Measurements from ENCODE around the gene PA2G4.

The PA2G4 gene

DNA sequence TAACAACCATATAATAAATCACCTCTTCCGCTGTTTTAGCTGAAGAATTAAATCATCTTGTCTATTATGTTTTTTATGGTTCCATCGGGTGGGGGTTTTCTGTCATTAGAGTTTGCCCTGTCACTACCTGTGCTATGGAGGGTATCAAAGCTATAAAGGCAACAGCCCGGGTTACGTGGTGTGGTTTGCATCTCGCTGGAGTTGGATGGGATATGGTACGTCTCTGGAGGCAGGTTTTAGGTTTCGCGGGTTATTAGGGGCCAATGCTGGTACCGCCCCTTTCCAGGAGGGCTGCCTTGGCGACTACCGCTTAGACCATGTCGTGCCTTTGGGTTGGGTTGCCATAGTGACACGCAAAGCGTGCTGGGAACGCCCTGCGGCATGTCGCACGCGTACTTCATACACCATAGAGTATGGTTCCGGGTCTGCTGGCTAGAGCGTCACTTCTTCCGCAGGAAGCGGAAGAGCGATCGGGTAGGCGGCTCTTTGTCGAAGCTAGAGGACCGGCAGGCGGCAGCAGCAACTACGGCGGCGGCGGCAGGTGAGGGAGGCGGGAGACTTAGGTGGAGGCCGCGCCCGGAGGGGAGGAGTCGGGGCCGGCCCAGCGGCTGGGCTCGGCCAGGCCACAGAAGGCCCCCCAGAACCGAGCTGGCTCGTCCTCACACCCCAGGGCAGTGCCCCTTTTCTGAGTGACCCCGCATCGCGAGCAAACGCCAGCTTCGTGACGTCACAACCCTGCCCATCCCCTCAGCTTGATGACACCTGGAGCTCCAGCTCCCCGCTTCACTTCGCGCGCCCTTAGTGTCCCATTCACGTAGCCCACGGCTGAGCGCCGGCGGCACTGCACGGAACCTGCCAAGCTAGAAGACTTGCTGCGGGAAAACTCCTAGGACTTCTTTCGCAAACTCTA is 13.7 kb downstream of the PA2G4 start, which contains the start of gene ZC3H10:
Gene ZC3H10, plus strand, starts transcription at position 489 of the 910 bp plus-strand sequence. CDS start 2,297 bp downstream, outside the sequence.
- peaks cover 25 to 41% (median 28%) of the 10 kb centered on the region in 10 experiments for H3K4me1 ChIP-seq
- peak within 1 kb of the TSS; percentile 88 to 97 (median 94) for H3K9ac ChIP-seq
- H3K9me3 ChIP-seq (replicated peaks in 1 of 11), result peaks cover 0 to 5% (median 3%) of the 10 kb centered on the region in 11 experiments; a peak in 6 of 22 replicates
- TF ChIP-seq Cebpa-rat (IDR thresholded peaks at IDR 0.05), result no peak
- H3K4me2 ChIP-seq, result peak within 1 kb of the TSS; percentile 78 to 100 (median 95)
- peak within 1 kb of the TSS; percentile 88 to 96 (median 94) for H3K27ac ChIP-seq
- peak within 1 kb of the TSS; percentile 72 to 97 (median 86) for H3K4me3 ChIP-seq
- no peaks in the 10 kb centered on the region for H3K27me3 ChIP-seq
- peaks cover 36 to 58% (median 50%) of the 10 kb centered on the region in 11 experiments for H3K36me3 ChIP-seq
- peaks cover 0 to 11% (median 0%) of the 10 kb centered on the region in 11 experiments; a peak in 5 of 22 replicates for H4K20me1 ChIP-seq

DNA sequence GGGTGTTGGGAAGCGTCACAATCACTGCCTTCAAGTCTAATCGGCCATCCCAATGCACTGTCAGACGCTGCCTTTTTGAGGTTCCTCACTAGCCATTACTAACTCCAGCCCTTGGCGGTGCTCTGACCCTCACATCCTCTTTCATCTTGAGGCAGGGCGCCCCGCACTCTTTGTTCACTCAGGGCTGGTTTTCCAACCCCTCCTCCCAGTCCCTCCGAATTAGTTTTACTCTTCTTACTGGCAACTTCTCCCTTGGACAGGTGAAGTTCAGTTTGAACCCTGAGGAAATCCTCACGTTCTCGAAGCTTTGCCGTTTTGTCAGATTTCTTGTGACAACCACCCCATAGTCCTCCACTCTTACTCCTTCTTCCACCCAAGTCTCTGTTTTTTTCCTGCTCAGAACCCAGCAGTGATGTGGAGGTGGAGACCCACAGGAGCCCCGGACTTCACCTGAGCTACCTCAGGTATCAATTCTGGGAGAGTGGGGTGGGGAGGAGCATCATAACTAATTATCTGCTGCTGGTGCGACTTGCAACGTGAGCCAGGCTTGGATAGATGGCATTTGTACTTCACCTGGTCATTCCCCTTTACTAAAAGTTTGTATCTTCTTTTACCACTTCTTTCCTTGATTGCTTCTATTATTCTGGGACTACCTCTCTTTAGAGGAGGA is 14.5 kb downstream of the PA2G4 start:
- H3K36me3 ChIP-seq, result peaks cover 28 to 57% (median 43%) of the 10 kb centered on the region in 11 experiments
- peak overlapping the region; percentile 78 to 100 (median 95) for H3K4me2 ChIP-seq
- H3K9ac ChIP-seq, result peak overlapping the region; percentile 80 to 97 (median 94)
- H3K4me3 ChIP-seq, result peak overlapping the region; percentile 72 to 97 (median 86)
- peaks cover 0 to 11% (median 0%) of the 10 kb centered on the region in 11 experiments; a peak in 4 of 22 replicates for H4K20me1 ChIP-seq
- H3K4me1 ChIP-seq, result peaks cover 25 to 48% (median 35%) of the 10 kb centered on the region in 10 experiments
- peak overlapping the region; percentile 48 to 94 (median 88); a peak in 21 of 22 replicates for H3K27ac ChIP-seq
- H3K9me3 ChIP-seq (replicated peaks in 1 of 11), result peaks cover 0 to 5% (median 3%) of the 10 kb centered on the region in 11 experiments; a peak in 6 of 22 replicates
- H3K27me3 ChIP-seq, result no peaks in the 10 kb centered on the region
- TF ChIP-seq Cebpa-rat (IDR thresholded peaks at IDR 0.05), result no peak

DNA sequence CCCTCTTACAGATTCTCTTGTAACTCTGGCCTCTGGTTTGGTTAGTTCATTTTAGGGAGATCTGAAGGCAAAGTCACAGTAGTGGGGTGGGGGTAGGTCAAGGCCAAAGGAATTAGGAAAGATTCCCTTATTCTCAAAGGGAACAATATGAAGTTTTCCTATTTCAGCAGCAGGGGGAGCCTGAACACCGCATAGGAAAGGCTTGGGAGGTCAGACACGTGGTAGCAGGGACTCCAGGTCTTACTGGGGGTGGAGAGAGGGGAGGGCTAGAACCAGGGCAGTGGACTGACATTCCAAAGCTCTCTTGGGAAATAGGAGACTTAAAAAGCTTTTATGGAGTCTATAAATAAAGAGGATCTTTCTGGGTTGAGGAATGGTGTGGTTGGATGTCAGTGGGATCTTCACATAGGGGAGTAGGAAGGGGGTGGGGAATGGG is 15.0 kb downstream of the PA2G4 start:
- Histone ChIP-seq H4K20me1 (peaks cover 0 to 11% (median 0%) of the 10 kb centered on the region in 11 experiments; a peak in 4 of 22 replicates), H3K36me3 (peaks cover 23 to 57% (median 40%) of the 10 kb centered on the region in 11 experiments), H3K4me2 (peak overlapping the region; percentile 78 to 100 (median 95)), H3K27me3 (no peaks in the 10 kb centered on the region), H3K4me3 (peak overlapping the region; percentile 72 to 97 (median 86); a peak in 19 of 20 replicates), H3K27ac (peak overlapping the region in 10 of 11 experiments; percentile 75 to 94 (median 88); a peak in 18 of 22 replicates), H3K9me3 (replicated peaks in 1 of 11) (peaks cover 0 to 5% (median 3%) of the 10 kb centered on the region in 11 experiments; a peak in 6 of 22 replicates), H3K9ac (peak overlapping the region; percentile 80 to 97 (median 94)), H3K4me1 (peaks cover 25 to 54% (median 41%) of the 10 kb centered on the region in 10 experiments)
- TF ChIP-seq Cebpa-rat (IDR thresholded peaks at IDR 0.05), result no peak

- Histone ChIP-seq H3K27me3 (no peaks in the 10 kb centered on the region), H3K4me2 (peak overlapping the region; percentile 78 to 100 (median 95)), H3K36me3 (peaks cover 19 to 55% (median 38%) of the 10 kb centered on the region in 11 experiments), H3K9me3 (replicated peaks in 1 of 11) (peaks cover 0 to 2% (median 1%) of the 10 kb centered on the region in 11 experiments; a peak in 5 of 22 replicates), H3K9ac (peak overlapping the region; percentile 32 to 97 (median 94); a peak in 20 of 22 replicates), H3K4me3 (no peak overlapping the region; a peak in 1 of 20 replicates), H4K20me1 (peaks cover 0 to 11% (median 0%) of the 10 kb centered on the region in 11 experiments; a peak in 4 of 22 replicates), H3K4me1 (peaks cover 27 to 59% (median 49%) of the 10 kb centered on the region in 10 experiments), H3K27ac (peak overlapping the region in 3 of 11 experiments; percentile 82 to 94 (median 92); a peak in 4 of 22 replicates)
- no peak for TF ChIP-seq Cebpa-rat (IDR thresholded peaks at IDR 0.05)
Observed at GRCh38 chr12:56120158-56120846, 15.9 kb downstream of the PA2G4 start.

GRCh38 chr12:56121204-56121870 is 17.0 kb downstream of the PA2G4 start:
- no peaks in the 10 kb centered on the region for H3K9me3 ChIP-seq (replicated peaks in 1 of 11)
- no peak overlapping the region for H3K4me2 ChIP-seq
- H4K20me1 ChIP-seq, result peaks cover 0 to 11% (median 0%) of the 10 kb centered on the region in 11 experiments; a peak in 4 of 22 replicates
- peaks cover 32 to 66% (median 55%) of the 10 kb centered on the region in 10 experiments for H3K4me1 ChIP-seq
- H3K9ac ChIP-seq, result peak overlapping the region in 6 of 11 experiments; percentile 6 to 97 (median 73); a peak in 6 of 22 replicates
- TF ChIP-seq Cebpa-rat (IDR thresholded peaks at IDR 0.05), result no peak
- H3K36me3 ChIP-seq, result peaks cover 19 to 55% (median 38%) of the 10 kb centered on the region in 11 experiments
- no peak overlapping the region for H3K4me3 ChIP-seq
- H3K27me3 ChIP-seq, result no peaks in the 10 kb centered on the region
- H3K27ac ChIP-seq, result no peak overlapping the region

- H4K20me1 ChIP-seq, result peaks cover 0 to 9% (median 0%) of the 10 kb centered on the region in 11 experiments; a peak in 5 of 22 replicates
- H3K4me2 ChIP-seq, result peak overlapping the region in 1 of 11 experiments; percentile 15; a peak in 1 of 22 replicates
- peak overlapping the region in 2 of 11 experiments; percentile 21 to 44; a peak in 2 of 22 replicates for H3K9ac ChIP-seq
- H3K9me3 ChIP-seq (replicated peaks in 1 of 11), result no peaks in the 10 kb centered on the region
- no peak overlapping the region for H3K4me3 ChIP-seq
- H3K4me1 ChIP-seq, result peaks cover 45 to 79% (median 68%) of the 10 kb centered on the region in 10 experiments
- no peak for TF ChIP-seq Cebpa-rat (IDR thresholded peaks at IDR 0.05)
- no peaks in the 10 kb centered on the region for H3K27me3 ChIP-seq
- peak overlapping the region in 2 of 11 experiments; percentile 0 to 16; a peak in 2 of 22 replicates for H3K27ac ChIP-seq
- H3K36me3 ChIP-seq, result peaks cover 14 to 47% (median 31%) of the 10 kb centered on the region in 11 experiments
Observed at GRCh38 chr12:56122637-56123036, 18.3 kb downstream of the PA2G4 start.

GRCh38 chr12:56124133-56124532 is 19.8 kb downstream of the PA2G4 start:
- Histone ChIP-seq H3K27me3 (no peaks in the 10 kb centered on the region), H4K20me1 (peaks cover 0 to 9% (median 0%) of the 10 kb centered on the region in 11 experiments; a peak in 6 of 22 replicates), H3K4me1 (peaks cover 39 to 76% (median 64%) of the 10 kb centered on the region in 10 experiments), H3K36me3 (peaks cover 14 to 46% (median 30%) of the 10 kb centered on the region in 11 experiments), H3K9ac (peak overlapping the region in 3 of 11 experiments; percentile 3 to 23 (median 19); a peak in 3 of 22 replicates), H3K9me3 (replicated peaks in 1 of 11) (no peaks in the 10 kb centered on the region), H3K4me2 (peak overlapping the region in 5 of 11 experiments; percentile 0 to 98 (median 82); a peak in 10 of 22 replicates), H3K27ac (peak overlapping the region in 4 of 11 experiments; percentile 2 to 71 (median 19); a peak in 1 of 22 replicates), H3K4me3 (no peak overlapping the region)
- no peak for TF ChIP-seq Cebpa-rat (IDR thresholded peaks at IDR 0.05)

All from BLaER1 treated with 17β-estradiol and CSF1 and Interleukin-3, amounts not matched to agents 10 nM and 100 nM (cell line).